ENCODE measurements around the gene OR4C3. TPM values are rescaled to one million over a fixed set of nuclear protein-coding genes. Genes with fewer than 3 reads are reported as not detected.
"Not testable (repeated sequence)": the region's sequence is repeated elsewhere in the genome, so short reads cannot be mapped to it uniquely, and the experiment has no call there.

Gene OR4C3
- total RNA-seq, result not detected in 2 replicates

- DNase-seq (ENCODE audit: low read depth), result not testable (repeated sequence)
These were observed at the start of gene OR4C3 for GRCh38 chr11:48324620-48325019. Gene OR4C3 (plus strand): TSS chr11:48324920. CDS start chr11:48325022, 102 bp downstream.

- no peak for DNase-seq (ENCODE audit: low read depth)
These were observed 18.8 kb upstream of the OR4C3 start, which contains the start of gene OR4S1 for GRCh38 chr11:48305923-48306322. Gene OR4S1 (plus strand): TSS chr11:48306223. CDS start chr11:48306223, 0 bp downstream.

- peak; percentile 42 for DNase-seq (ENCODE audit: low read depth)
These were observed 16.8 kb upstream of the OR4C3 start for GRCh38 chr11:48307760-48308386.

- DNase-seq (ENCODE audit: low read depth), result not testable (repeated sequence)
These were observed 11.1 kb upstream of the OR4C3 start for GRCh38 chr11:48313590-48313989.

- not testable (repeated sequence) for DNase-seq (ENCODE audit: low read depth)
These were observed 4.9 kb upstream of the OR4C3 start for GRCh38 chr11:48319813-48320212.

GRCh38 chr11:48341466-48341865 is 16.7 kb downstream of the OR4C3 start:
- DNase-seq (ENCODE audit: low read depth), result no peak

GRCh38 chr11:48342505-48342904 is 17.8 kb downstream of the OR4C3 start:
- not testable (repeated sequence) for DNase-seq (ENCODE audit: low read depth)

GRCh38 chr11:48346286-48346685 is 21.6 kb downstream of the OR4C3 start:
- DNase-seq (ENCODE audit: low read depth), result not testable (repeated sequence)

GRCh38 chr11:48354013-48354412 is 29.3 kb downstream of the OR4C3 start:
- DNase-seq (ENCODE audit: low read depth), result no peak

- DNase-seq (ENCODE audit: low read depth), result no peak
These were observed 30.0 kb downstream of the OR4C3 start for GRCh38 chr11:48354677-48355076.

- DNase-seq (ENCODE audit: low read depth), result not testable (repeated sequence)
These were observed 36.6 kb downstream of the OR4C3 start for GRCh38 chr11:48361289-48361688.

- no peak for DNase-seq (ENCODE audit: low read depth)
These were observed 41.6 kb downstream of the OR4C3 start, which contains the start of gene OR4C5 for GRCh38 chr11:48366365-48366764. Gene OR4C5 (minus strand): TSS chr11:48366465. CDS start chr11:48366465, 0 bp downstream.

Other genes starting within 250 kb of the OR4C3 start
- not detected in 2 replicates for gene OR4B1, start 108.1 kb upstream of the OR4C3 start, total RNA-seq
- not detected in 2 replicates for gene OR4X2, start 79.8 kb upstream of the OR4C3 start, total RNA-seq
- gene OR4X1, start 61.1 kb upstream of the OR4C3 start, total RNA-seq, result not detected in 2 replicates
- not detected in 2 replicates for gene OR4S1, start 18.7 kb upstream of the OR4C3 start, total RNA-seq
- not detected in 2 replicates for gene OR4C5, start 41.5 kb downstream of the OR4C3 start, total RNA-seq
- gene OR4A47, start 163.9 kb downstream of the OR4C3 start, total RNA-seq, result not detected in 2 replicates